ENCODE data around the gene RHBDL2.
A peak's percentile ranks its signal among the peaks of the same experiment; 100 is the strongest.

DNA sequence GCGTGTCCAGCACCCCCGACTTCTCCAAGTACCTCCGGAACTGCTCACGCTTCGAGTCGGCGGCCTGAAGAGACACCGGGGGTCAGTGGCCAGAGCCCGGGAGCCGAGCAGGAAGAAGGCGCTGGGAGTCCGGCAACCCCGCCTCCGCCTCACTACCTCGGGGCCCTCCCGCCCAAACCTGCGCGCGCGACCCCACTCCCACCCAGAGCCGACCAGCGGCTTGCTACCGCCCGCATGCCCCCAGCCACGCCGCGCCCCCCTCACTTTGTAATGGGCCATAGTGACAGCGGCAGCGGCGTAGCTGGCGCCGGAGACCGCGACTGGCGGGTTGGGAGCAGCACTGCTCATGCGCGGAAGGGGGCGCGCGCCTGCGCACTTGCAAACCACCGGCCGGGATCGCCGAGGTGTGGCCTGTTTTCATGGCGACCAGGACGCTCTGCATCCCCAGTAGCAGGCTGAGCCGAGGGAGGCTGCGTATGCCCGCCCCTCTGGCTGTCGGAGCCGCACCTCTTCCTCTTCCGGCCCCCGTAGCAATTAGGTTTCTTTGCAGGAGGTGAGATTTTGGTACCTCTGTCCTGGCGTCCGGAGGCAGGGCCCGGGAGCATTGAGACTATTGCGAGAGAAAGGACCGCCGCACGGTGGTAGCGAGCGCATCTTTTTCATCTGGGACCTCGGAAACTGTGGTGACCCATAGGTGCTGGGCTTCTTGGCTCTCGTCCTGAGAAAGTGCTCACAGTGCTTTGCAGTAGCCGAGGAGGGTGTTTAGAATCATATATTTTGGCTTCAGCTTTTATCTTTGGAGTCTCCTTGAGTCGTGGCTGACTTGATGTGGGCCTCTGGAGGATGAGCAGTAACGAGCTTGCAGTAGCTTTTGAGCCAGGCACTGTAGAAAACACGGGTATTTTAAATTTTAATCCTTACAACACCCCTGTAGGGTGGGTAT is 68.3 kb downstream of the RHBDL2 start, which contains the start of gene MYCBP:
- TF ChIP-seq, protein P1, sequence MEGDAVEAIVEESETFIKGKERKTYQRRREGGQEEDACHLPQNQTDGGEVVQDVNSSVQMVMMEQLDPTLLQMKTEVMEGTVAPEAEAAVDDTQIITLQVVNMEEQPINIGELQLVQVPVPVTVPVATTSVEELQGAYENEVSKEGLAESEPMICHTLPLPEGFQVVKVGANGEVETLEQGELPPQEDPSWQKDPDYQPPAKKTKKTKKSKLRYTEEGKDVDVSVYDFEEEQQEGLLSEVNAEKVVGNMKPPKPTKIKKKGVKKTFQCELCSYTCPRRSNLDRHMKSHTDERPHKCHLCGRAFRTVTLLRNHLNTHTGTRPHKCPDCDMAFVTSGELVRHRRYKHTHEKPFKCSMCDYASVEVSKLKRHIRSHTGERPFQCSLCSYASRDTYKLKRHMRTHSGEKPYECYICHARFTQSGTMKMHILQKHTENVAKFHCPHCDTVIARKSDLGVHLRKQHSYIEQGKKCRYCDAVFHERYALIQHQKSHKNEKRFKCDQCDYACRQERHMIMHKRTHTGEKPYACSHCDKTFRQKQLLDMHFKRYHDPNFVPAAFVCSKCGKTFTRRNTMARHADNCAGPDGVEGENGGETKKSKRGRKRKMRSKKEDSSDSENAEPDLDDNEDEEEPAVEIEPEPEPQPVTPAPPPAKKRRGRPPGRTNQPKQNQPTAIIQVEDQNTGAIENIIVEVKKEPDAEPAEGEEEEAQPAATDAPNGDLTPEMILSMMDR (IDR thresholded peaks at IDR 0.05), result peak in 3 of 4 experiments; percentile 21 to 46 (median 35)
- peak; percentile 13 to 18 for TF ChIP-seq POLR2A (IDR thresholded peaks at IDR 0.05)

Measured in gastroesophageal sphincter (tissue), 3 donors.